GM12874 (cell line): ENCODE results near the gene PARK7.

Experiments
- TF ChIP-seq, protein P1 (sequence below): IDR thresholded peaks from 2 replicates; pipeline ENCODE4 v1.5.1; 2011; ENCODE audit warnings: low read depth, mild to moderate bottlenecking, control low read depth, low read length, moderate library complexity; ENCODE audit not compliant: insufficient read depth

The PARK7 gene

DNA sequence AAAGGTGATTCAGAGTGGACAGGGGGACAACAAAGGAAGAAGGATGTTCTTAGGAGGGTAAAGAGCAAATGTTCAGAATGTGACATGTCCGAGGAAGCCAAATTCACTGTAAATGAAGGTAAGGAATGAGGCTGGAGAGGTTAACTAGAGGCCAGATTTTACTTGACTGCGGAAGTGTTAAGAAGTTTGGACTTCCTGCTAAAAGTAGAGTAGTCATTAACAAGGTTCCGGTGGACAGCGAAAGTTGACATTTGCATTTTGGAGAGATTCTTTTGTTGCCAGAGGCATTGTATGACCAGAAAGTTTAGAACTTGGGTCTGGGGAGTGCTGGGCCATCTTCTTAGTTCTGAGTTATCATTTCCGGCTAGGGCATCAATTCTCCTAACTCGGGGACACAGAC lies 71.8 kb downstream of the PARK7 start:
- TF ChIP-seq, protein P1, sequence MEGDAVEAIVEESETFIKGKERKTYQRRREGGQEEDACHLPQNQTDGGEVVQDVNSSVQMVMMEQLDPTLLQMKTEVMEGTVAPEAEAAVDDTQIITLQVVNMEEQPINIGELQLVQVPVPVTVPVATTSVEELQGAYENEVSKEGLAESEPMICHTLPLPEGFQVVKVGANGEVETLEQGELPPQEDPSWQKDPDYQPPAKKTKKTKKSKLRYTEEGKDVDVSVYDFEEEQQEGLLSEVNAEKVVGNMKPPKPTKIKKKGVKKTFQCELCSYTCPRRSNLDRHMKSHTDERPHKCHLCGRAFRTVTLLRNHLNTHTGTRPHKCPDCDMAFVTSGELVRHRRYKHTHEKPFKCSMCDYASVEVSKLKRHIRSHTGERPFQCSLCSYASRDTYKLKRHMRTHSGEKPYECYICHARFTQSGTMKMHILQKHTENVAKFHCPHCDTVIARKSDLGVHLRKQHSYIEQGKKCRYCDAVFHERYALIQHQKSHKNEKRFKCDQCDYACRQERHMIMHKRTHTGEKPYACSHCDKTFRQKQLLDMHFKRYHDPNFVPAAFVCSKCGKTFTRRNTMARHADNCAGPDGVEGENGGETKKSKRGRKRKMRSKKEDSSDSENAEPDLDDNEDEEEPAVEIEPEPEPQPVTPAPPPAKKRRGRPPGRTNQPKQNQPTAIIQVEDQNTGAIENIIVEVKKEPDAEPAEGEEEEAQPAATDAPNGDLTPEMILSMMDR = no peak
